Ascending aorta (tissue), 2 donors: Measurements from ENCODE around the gene RGS5. TPM values are rescaled to one million over a fixed set of nuclear protein-coding genes. Genes with fewer than 3 reads are reported as not detected.

Source experiments
- DNase-seq, 2 donors: peaks; one replicate each; pipeline ENCODE4 v3.0.0-alpha.2; 2019; ENCODE audit warnings: low spot score in 2 of 2
- H3K27ac ChIP-seq, 2 donors: fragments of 200-600 bp; sonication (generic); one replicate each; pipeline ENCODE4 v1.5.1; 2016 to 2017; ENCODE audit warnings: mild to moderate bottlenecking in 1 of 2
- H3K27me3 ChIP-seq: fragments of 200-600 bp; sonication (generic); one replicate; pipeline ENCODE4 v1.5.1; 2017
- H3K36me3 ChIP-seq, 2 donors: fragments of 200-600 bp; sonication (generic); one replicate each; pipeline ENCODE4 v1.5.1; 2016
- H3K4me1 ChIP-seq, 2 donors: fragments of 200-600 bp; sonication (generic); one replicate each; pipeline ENCODE4 v1.5.1; 2016 to 2017; ENCODE audit warnings: mild to moderate bottlenecking in 1 of 2
- H3K4me3 ChIP-seq, 2 donors: fragments of 200-600 bp; sonication (generic); one replicate each; pipeline ENCODE4 v1.5.1; 2016 to 2017; ENCODE audit warnings: mild to moderate bottlenecking in 1 of 2
- H3K9me3 ChIP-seq, 2 donors: fragments of 200-600 bp; sonication (generic); one replicate each; pipeline ENCODE4 v1.5.1; 2016
- intact Hi-C: fragments of 100-400 bp; cut with DNase I; formaldehyde crosslinking; loops from one replicate; pipeline ENCODE4 v1.15.1; 2023
- total RNA-seq: library from RNA; depleted of rRNA; stranded (reverse); fragments of >200 nt; gene quantifications from one replicate; pipeline ENCODE4 v1.1.0, GENCODE V29; 2016
- TF ChIP-seq, protein P1 (sequence below), 3 experiments: fragments of 200-600 bp in 2 of 3; fragments of 450-650 bp in 1 of 3; sonication (generic) in 2 of 3; IDR thresholded peaks; one replicate each; pipeline ENCODE4 v1.5.1; 2016 to 2019; ENCODE audit warnings: antibody characterized with exemption in 3 of 3, mild to moderate bottlenecking in 1 of 3, moderate library complexity in 1 of 3

RGS5 gene
- total RNA-seq, 1 donor from 2014 or later, result 732 TPM

DNA sequence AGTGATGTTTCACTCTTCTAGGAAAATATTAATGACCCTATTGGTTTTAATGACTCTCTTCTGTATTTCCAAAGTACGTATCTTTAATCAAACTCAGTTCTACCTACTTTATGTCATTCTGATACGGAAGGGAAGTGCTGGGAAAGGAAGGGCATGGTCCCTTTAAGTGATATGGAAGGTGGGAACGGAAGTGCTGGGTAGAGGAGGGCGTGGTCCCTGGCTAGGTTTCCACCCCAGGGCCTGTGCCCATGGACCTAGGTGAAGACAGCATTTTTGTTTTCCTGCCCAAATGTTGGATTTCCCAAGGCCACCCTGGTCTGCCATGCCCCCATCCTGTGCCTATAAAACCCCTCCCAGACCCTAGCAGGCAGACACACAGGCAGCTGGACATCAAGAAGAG is 109.5 kb downstream of the RGS5 start:
- intact Hi-C loops, result no loop called here
- no peak for DNase-seq
- no peak overlapping the region for H3K27ac ChIP-seq

More for the DNA sequence above, 109.5 kb downstream of the RGS5 start:
- H3K27me3 ChIP-seq, result no peaks in the 10 kb centered on the region
- no peak overlapping the region for H3K4me3 ChIP-seq
- TF ChIP-seq, protein P1, sequence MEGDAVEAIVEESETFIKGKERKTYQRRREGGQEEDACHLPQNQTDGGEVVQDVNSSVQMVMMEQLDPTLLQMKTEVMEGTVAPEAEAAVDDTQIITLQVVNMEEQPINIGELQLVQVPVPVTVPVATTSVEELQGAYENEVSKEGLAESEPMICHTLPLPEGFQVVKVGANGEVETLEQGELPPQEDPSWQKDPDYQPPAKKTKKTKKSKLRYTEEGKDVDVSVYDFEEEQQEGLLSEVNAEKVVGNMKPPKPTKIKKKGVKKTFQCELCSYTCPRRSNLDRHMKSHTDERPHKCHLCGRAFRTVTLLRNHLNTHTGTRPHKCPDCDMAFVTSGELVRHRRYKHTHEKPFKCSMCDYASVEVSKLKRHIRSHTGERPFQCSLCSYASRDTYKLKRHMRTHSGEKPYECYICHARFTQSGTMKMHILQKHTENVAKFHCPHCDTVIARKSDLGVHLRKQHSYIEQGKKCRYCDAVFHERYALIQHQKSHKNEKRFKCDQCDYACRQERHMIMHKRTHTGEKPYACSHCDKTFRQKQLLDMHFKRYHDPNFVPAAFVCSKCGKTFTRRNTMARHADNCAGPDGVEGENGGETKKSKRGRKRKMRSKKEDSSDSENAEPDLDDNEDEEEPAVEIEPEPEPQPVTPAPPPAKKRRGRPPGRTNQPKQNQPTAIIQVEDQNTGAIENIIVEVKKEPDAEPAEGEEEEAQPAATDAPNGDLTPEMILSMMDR (IDR thresholded peaks at IDR 0.05), result no peak
- H3K4me1 ChIP-seq, result no peaks in the 10 kb centered on the region
- no peaks in the 10 kb centered on the region for H3K9me3 ChIP-seq
- no peaks in the 10 kb centered on the region for H3K36me3 ChIP-seq

Other genes starting within 250 kb of the RGS5 start
- 57.5 TPM for gene RGS4, start 133.6 kb downstream of the RGS5 start, total RNA-seq
- gene NUF2, start 119.0 kb upstream of the RGS5 start, total RNA-seq, result not detected